OCI-LY3 (cell line): ENCODE data around the gene TICRR.

Experiments
- CTCF ChIP-seq: fragments of 200-600, 300-600 bp; sonication (generic); IDR thresholded peaks from 2 replicates; pipeline ENCODE4 v1.5.1; 2014; ENCODE audit warnings: antibody characterized with exemption, low read length, low read depth
- EZH2phosphoT487 ChIP-seq: fragments of 200-600 bp; shearing (Covaris generic); IDR thresholded peaks from 2 replicates; pipeline ENCODE4 v1.6.1; 2018; ENCODE audit warnings: antibody characterized with exemption, mixed run types, low read depth

- TF ChIP-seq CTCF (no peak), EZH2phosphoT487 (no peak)
These were observed 46.3 kb downstream of the TICRR start for GRCh38 chr15:89621547-89621946.
